Measurements from ENCODE around the gene BRINP3.

Gene BRINP3

GRCh38 chr1:190098756-190099155, 378.9 kb downstream of the BRINP3 start:
- DNase-seq: peak; percentile 67

GRCh38 chr1:190098107-190098506, 379.6 kb downstream of the BRINP3 start:
- DNase-seq: peak; percentile 13

- DNase-seq: no peak
These were observed 382.1 kb downstream of the BRINP3 start for GRCh38 chr1:190095596-190095995.

GRCh38 chr1:190084552-190084951, 393.1 kb downstream of the BRINP3 start:
- peak; percentile 46 for DNase-seq

GRCh38 chr1:190068304-190068703, 409.4 kb downstream of the BRINP3 start:
- no peak for DNase-seq

GRCh38 chr1:190067592-190067991, 410.1 kb downstream of the BRINP3 start:
- no peak for DNase-seq

GRCh38 chr1:190066011-190066410, 411.7 kb downstream of the BRINP3 start:
- no peak for DNase-seq

GRCh38 chr1:190049314-190049713, 428.4 kb downstream of the BRINP3 start:
- peak; percentile 35 for DNase-seq
